Measurements from ENCODE around the gene MCAT.
"Not testable (repeated sequence)": the region's sequence is repeated elsewhere in the genome, so short reads cannot be mapped to it uniquely, and the experiment has no call there.

The MCAT gene

DNA sequence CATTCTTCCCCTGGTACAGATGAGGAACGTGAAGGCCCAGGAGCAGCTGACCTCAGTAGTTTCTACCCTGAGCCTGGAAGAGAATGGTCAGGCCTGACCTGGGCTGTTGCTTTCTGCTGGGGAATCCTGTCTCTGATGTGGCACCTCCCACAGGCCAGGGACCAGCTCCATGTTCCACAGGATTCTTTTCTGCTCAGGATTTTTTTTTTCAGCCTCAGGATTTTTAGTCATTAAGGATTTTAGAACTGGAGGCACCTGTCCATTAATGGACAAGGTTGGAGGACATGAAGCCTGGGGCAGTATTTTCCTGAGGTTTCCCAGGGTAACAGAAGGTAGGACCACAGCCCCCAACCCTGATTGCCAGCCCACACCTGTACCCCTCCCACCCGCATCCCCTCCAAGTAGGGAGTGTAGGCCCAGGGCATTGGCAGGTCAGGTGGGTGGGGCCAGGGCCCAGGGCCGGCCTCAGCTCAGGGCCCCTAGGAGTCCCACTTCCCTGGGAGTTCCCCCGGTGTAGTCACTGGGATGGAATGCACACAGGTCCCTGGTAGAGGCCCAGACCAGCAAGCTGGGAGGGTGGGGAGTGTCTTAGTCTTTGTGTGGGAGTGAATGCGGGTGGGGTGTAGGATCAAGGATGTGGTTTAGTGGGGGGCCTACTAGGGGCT lies 16.6 kb downstream of the MCAT start:
- peak; percentile 95 for DNase-seq (ENCODE audit: low spot score)

GRCh38 chr22:43118953-43119458 lies 24.2 kb downstream of the MCAT start:
- DNase-seq (ENCODE audit: low spot score), result no peak

DNA sequence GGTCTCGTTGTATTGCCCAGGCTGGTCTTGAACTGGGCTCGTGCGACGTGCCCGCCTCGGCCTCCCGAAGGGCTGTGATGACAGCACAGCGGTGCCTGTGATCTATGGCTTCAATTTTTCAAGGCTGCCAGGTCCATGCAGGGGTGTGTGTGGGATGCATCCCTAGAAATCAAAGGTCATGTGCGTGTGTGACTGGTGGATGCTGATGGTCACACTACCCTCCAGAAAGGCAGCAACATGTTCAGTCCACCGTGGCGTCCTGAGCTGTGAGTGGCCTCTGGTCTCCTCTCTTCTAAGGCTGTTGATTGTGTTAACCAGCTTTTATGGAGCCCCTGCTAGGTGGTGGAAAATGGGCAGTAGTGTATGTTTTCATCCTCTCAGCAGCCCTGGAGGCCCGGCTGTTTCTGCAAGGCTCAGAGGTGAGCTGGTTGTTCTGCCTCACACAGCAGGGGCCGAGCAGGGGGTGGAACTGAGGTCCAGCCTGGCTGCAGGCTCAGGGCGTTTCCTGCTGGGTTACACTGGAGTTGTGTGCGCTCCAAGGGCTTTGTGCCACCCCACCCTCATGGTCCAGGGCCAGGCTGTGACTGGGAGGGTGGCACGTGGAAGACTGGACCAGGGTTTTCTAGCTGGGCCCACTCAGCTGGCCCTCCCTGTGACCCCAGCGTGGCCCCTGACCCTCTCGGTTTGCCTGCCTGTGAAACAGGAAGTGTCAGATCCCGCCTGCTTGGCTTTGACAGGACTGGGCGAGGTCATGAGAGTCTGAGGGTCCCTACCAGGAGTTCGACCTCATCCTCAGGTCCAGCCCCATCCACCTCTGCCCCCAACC lies 25.0 kb downstream of the MCAT start:
- no peak for DNase-seq (ENCODE audit: low spot score)

GRCh38 chr22:43116932-43117331 lies 26.3 kb downstream of the MCAT start:
- no peak for DNase-seq (ENCODE audit: low spot score)

- peak; percentile 13 for DNase-seq (ENCODE audit: low spot score)
Observed at GRCh38 chr22:43114958-43115357, 28.2 kb downstream of the MCAT start.

GRCh38 chr22:43113526-43114251 lies 29.5 kb downstream of the MCAT start:
- DNase-seq (ENCODE audit: low spot score), result no peak

- DNase-seq (ENCODE audit: low spot score), result peak; percentile 47
Observed at GRCh38 chr22:43110927-43111623, 32.1 kb downstream of the MCAT start.

DNA sequence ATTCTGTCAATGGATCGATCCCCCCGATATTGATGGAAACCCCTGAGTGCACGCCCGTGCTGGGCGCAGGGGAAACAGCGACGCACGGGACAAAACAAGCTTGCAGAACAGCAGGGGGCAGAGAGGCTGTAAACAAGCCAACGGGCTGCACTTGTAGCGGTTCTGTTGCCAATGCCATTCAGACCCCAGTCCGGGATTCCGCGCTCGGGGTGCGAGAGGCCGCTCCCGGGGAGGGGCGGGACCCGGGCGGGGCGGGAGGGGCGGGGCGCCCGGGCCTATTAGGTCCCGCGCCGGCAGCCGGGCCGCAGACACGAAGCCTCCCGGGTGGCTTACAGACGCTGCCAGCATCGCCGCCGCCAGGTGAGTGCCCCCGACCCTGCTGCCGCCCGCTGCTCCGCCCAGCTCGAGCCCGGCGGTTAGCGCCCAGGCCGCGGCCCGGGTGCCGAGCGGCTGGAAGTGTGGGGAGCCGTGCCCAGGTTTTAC lies 32.7 kb downstream of the MCAT start, which contains the start of gene BIK:
BIK (plus strand) TSS at position 307 of the 483 bp plus-strand sequence. CDS start 13,273 bp downstream, outside the sequence.
- DNase-seq (ENCODE audit: low spot score), result peak; percentile 53

- DNase-seq (ENCODE audit: low spot score), result no peak
Observed at GRCh38 chr22:43109921-43110443, 33.2 kb downstream of the MCAT start.

DNA sequence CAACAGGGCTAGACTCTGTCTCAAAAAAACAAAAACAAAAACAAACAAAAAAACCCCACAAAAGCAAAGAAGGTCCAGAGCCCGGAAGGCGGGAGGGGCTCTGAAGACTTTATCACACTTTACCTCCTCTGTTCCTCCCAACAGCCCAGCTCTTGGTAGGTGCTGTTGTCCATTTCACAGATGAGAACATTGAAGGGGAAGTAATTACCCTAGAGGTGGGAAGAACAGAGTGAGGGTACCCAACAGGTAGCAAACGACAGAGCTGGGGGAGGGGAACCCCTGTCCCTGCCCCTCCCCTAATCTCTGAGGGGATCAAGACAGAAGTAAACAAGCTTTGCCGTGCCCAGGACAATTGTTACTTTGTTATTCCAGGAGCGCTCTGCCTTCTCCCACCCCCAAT lies 33.7 kb downstream of the MCAT start:
- no peak for DNase-seq (ENCODE audit: low spot score)

DNA sequence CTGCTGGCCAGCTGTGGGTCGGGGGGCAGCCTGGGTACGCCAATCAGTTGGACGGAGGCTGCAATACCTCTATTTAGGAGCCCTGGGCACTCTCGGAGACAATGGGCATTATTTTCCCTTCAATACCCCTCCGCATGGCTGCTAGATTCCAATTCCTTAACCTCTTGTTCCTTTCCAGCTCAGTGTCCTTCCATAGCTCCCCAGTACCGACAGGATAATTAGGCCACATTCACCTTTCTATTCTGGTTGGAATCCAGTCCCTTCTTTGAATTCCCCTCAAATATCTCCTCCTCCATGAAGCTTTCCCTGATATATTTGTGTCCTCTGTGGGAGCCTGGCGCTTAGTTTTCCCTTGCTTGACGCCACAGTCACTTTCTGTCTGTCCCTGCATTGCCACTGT lies 36.9 kb downstream of the MCAT start:
- no peak for DNase-seq (ENCODE audit: low spot score)

GRCh38 chr22:43104950-43105349 lies 38.2 kb downstream of the MCAT start:
- not testable (repeated sequence) for DNase-seq (ENCODE audit: low spot score)

DNA sequence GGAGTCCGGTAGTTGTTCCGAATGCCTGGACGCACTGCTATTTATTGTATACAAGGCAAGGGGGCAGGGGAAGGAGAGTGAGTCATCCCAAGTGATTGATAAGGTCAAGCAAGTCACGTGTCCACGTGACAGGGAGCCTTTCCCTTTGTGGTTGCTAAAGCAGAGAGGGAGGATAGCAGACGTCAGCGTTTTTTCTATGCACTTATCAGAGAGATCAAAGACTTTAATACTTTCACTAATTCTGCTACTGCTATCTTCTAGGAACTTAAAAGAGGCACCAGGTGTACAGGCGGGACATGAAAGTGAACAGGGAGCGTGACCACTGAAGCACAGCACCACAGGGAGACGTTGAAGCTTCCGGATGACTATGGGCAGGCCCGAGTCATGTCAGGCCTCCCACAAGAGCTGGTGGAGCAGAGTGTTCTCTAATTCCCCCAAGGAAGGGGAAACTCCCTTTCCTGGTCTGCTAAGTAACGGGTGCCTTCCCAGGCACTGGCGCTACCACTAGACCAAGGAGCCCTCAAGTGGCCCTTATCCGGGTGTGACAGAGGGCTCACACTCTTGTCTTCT lies 39.1 kb downstream of the MCAT start:
- peak; percentile 79 for DNase-seq (ENCODE audit: low spot score)

DNA sequence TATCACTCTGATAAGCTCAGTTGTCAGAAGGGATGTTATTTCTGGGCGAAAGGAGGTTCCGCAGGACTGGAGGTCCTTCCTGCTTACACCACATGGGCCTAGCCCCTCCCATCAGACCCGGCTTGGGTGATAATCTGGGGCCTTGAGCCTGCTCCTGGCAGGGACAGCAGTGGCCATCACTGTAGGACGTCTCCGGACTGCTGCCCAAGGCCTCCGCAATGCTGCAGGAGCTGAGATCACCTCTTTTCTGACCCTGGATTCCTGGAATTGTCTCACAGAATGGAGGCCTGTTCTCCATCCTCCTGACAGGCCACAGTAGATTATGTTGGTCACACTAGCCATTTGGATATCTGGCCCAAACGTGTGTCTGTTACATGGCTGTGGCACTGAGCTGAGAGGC lies 41.9 kb downstream of the MCAT start:
- DNase-seq (ENCODE audit: low spot score), result no peak

- DNase-seq (ENCODE audit: low spot score), result peak; percentile 84
Observed at GRCh38 chr22:43100225-43100624, 43.0 kb downstream of the MCAT start.

- no peak for DNase-seq (ENCODE audit: low spot score)
Observed at GRCh38 chr22:43099095-43099494, 44.1 kb downstream of the MCAT start.

DNA sequence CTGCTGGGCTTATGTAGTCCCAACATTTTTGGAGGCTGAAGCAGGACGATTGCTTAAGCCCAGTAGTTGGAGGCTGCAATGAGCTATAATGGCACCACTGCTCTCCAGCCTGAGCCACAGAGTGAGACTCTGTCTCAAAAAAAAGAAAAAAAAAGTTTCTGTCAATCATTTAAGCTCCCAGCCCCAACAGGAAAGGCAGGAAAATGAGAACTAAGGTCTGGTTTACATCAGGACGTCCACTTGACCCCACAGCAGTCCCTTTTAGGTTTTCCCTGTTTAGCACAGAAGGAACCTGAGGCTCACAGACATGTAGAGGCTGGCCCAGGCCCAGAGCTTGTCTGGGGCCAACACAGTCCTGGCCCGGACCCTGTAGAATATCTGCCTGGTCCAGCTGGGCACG lies 44.8 kb downstream of the MCAT start:
- no peak for DNase-seq (ENCODE audit: low spot score)

- no peak for DNase-seq (ENCODE audit: low spot score)
Observed at GRCh38 chr22:43096420-43096819, 46.8 kb downstream of the MCAT start.

GRCh38 chr22:43094551-43094950 lies 48.6 kb downstream of the MCAT start:
- no peak for DNase-seq (ENCODE audit: low spot score)

- peak; percentile 66 for DNase-seq (ENCODE audit: low spot score)
Observed at GRCh38 chr22:43094085-43094484, 49.1 kb downstream of the MCAT start.

DNA sequence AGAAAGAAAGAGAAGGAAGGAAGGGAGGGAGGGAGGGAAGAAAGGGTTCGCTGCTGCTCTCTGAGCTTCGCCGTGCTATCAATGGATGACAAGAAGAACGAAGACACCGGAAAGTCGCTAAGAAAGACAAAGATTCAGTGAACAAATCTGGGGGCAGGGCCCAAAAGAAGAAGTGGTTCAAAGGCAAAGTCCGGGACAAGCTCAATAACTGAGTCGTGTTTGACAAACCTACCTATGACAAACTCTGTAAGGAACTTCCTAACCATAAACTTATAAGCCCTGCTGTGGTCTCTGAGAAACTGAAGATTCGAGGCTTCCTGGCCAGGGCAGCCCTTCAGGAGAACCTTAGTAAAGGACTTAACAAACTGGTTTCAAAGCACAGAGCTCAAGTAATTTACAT lies 51.1 kb downstream of the MCAT start:
- DNase-seq (ENCODE audit: low spot score), result no peak

All from kidney tubule cell (primary cell).